ENCODE results near the gene NGB. TPM values are rescaled to one million over a fixed set of nuclear protein-coding genes. Genes with fewer than 3 reads are reported as not detected.

NGB gene
- polyA plus RNA-seq, 3 donors, result not detected

DNA sequence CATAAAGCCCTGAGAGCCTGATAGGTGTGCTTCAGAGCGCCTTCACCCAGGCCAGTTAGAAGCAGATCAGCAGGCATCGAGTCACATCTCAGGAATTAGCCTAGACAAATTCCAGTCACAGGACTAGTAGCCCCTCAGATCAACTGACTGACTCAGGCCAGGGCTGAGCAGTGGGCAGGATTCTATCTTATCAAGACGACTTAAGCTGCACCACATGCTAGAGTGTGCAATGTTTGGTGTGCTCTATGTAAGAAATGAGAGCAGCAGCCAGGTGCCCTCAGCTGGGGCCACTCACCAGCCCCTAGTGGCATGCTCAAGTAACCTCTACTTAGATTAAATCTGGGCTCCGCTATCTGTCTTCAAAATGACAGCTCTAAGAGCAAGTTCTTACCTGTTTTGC, 19.7 kb upstream of the NGB start:
- H2AFZ ChIP-seq (ENCODE audit: insufficient read depth, low read depth, low read length, poor library complexity, severe bottlenecking), result no peak overlapping the region
- no peak overlapping the region for H3K4me3 Mint-ChIP-seq
- no peaks in the 10 kb centered on the region for H3K9me3 Mint-ChIP-seq
- WGBS (ENCODE audit: insufficient coverage), result 100% methylated on average over 2 of the region's 4 CpGs
- H3K79me2 ChIP-seq (ENCODE audit: insufficient read depth, low read length), result no peaks in the 10 kb centered on the region
- no peak overlapping the region for H3K27ac Mint-ChIP-seq
- H3K9ac ChIP-seq (ENCODE audit: insufficient read depth, low read length, poor library complexity, severe bottlenecking), result no peak overlapping the region
- H4K20me1 ChIP-seq (ENCODE audit: insufficient read depth, low read length), result no peaks in the 10 kb centered on the region
- H3K27me3 Mint-ChIP-seq (ENCODE audit: low read depth in 3 of 3), result peaks cover 0 to 2% (median 0%) of the 10 kb centered on the region in 3 donors
- no peaks in the 10 kb centered on the region for H3K27me3 ChIP-seq (ENCODE audit: control insufficient read depth in 2 of 2, insufficient read depth in 2 of 2, low read length in 2 of 2)
- H3K9me3 ChIP-seq (replicated peaks in 1 of 2; ENCODE audit: control insufficient read depth in 1 of 2, insufficient read depth in 1 of 2, low read length in 2 of 2), result no peaks in the 10 kb centered on the region
- H3K4me1 Mint-ChIP-seq, result no peaks in the 10 kb centered on the region
- H3K27ac ChIP-seq (ENCODE audit: low read depth in 1 of 2, low read length in 2 of 2), result no peak overlapping the region
- H3K4me3 ChIP-seq (replicated peaks in 1 of 3; ENCODE audit: low read depth in 2 of 3, low read length in 3 of 3), result no peak overlapping the region
- peaks cover 25 to 26% of the 10 kb centered on the region in 2 donors for H3K36me3 Mint-ChIP-seq
- no peak for DNase-seq
- TF ChIP-seq, protein P1, sequence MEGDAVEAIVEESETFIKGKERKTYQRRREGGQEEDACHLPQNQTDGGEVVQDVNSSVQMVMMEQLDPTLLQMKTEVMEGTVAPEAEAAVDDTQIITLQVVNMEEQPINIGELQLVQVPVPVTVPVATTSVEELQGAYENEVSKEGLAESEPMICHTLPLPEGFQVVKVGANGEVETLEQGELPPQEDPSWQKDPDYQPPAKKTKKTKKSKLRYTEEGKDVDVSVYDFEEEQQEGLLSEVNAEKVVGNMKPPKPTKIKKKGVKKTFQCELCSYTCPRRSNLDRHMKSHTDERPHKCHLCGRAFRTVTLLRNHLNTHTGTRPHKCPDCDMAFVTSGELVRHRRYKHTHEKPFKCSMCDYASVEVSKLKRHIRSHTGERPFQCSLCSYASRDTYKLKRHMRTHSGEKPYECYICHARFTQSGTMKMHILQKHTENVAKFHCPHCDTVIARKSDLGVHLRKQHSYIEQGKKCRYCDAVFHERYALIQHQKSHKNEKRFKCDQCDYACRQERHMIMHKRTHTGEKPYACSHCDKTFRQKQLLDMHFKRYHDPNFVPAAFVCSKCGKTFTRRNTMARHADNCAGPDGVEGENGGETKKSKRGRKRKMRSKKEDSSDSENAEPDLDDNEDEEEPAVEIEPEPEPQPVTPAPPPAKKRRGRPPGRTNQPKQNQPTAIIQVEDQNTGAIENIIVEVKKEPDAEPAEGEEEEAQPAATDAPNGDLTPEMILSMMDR (IDR thresholded peaks at IDR 0.05), result no peak
- H3K4me1 ChIP-seq (ENCODE audit: control insufficient read depth in 1 of 2, insufficient read depth in 2 of 2, low read length in 2 of 2), result no peaks in the 10 kb centered on the region
- H3K36me3 ChIP-seq (replicated peaks in 1 of 2; ENCODE audit: control insufficient read depth in 1 of 2, insufficient read depth in 2 of 2, low read length in 2 of 2), result peaks cover 0 to 43% of the 10 kb centered on the region in 2 donors
- intact Hi-C loops (cut with micrococcal nuclease), result no loop called here
- no peak overlapping the region for H3K4me2 ChIP-seq (replicated peaks; ENCODE audit: extremely low read depth, low read length, poor library complexity, severe bottlenecking)

- Histone ChIP-seq H3K36me3 (replicated peaks in 1 of 2; ENCODE audit: control insufficient read depth in 1 of 2, insufficient read depth in 2 of 2, low read length in 2 of 2) (peaks cover 7 to 57% of the 10 kb centered on the region in 2 donors), H3K4me1 (ENCODE audit: control insufficient read depth in 1 of 2, insufficient read depth in 2 of 2, low read length in 2 of 2) (no peaks in the 10 kb centered on the region), H3K4me3 (replicated peaks in 1 of 3; ENCODE audit: low read depth in 2 of 3, low read length in 3 of 3) (no peak overlapping the region), H2AFZ (ENCODE audit: insufficient read depth, low read depth, low read length, poor library complexity, severe bottlenecking) (no peak overlapping the region), H3K4me2 (replicated peaks; ENCODE audit: extremely low read depth, low read length, poor library complexity, severe bottlenecking) (no peak overlapping the region), H3K79me2 (ENCODE audit: insufficient read depth, low read length) (no peaks in the 10 kb centered on the region), H3K27ac (ENCODE audit: low read depth in 1 of 2, low read length in 2 of 2) (no peak overlapping the region), H3K9ac (ENCODE audit: insufficient read depth, low read length, poor library complexity, severe bottlenecking) (no peak overlapping the region), H3K27me3 (ENCODE audit: control insufficient read depth in 2 of 2, insufficient read depth in 2 of 2, low read length in 2 of 2) (no peaks in the 10 kb centered on the region), H3K9me3 (replicated peaks in 1 of 2; ENCODE audit: control insufficient read depth in 1 of 2, insufficient read depth in 1 of 2, low read length in 2 of 2) (no peaks in the 10 kb centered on the region), H4K20me1 (ENCODE audit: insufficient read depth, low read length) (no peaks in the 10 kb centered on the region)
- no peak overlapping the region for H3K4me3 Mint-ChIP-seq
- H3K27me3 Mint-ChIP-seq (ENCODE audit: low read depth in 3 of 3), result no peaks in the 10 kb centered on the region
- H3K27ac Mint-ChIP-seq, result peak overlapping the region in 1 of 7 donors; percentile 39
- DNase-seq, result no peak
- TF ChIP-seq, protein P1 (IDR thresholded peaks at IDR 0.05), result no peak
- H3K9me3 Mint-ChIP-seq, result no peaks in the 10 kb centered on the region
- no CpG with 5 or more reads among the region's 5 CpGs for WGBS (ENCODE audit: insufficient coverage)
- intact Hi-C loops (cut with micrococcal nuclease), result no loop called here
- peaks cover 41 to 46% of the 10 kb centered on the region in 2 donors for H3K36me3 Mint-ChIP-seq
- no peaks in the 10 kb centered on the region for H3K4me1 Mint-ChIP-seq
These were observed 15.6 kb upstream of the NGB start for GRCh38 chr14:77286576-77286975.
